ENCODE data around the gene SIRT7.
"Not testable (repeated sequence)": the region's sequence is repeated elsewhere in the genome, so short reads cannot be mapped to it uniquely, and the experiment has no call there.

SIRT7 gene

DNA sequence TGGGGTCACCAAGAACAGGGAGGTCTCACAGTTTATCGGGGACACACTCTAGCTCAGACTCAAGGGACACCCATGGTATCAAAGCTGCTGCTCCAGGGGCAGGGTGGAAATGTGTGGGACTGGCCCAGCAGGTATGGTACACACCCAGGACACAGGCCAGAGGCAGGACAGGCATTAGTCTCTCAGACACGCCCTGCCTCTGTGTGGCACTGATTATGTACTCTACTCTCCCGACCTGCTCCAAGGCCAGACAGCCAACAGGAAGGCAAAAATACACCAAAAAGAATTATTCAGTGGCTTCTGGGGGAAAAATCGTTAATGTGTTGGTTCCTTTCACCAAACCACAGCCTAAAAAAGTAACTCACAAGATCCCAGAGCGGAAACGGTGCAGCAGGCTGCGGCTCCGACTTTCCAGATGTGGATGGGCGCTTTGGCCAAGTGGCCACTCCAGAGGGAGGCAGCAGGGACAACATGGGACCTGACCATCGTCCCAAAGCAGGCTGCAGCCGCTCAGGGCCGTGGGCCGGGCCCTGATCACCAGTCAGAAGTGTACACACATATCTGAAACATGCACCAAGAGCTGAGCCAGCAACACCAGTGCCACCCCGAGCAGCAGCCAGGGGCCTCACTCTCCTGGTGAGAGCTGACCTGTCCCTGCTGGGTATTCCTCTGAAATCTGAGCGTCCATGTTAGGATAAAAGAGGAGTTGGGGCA lies 1.0 kb upstream of the SIRT7 start:
- no peak for DNase-seq

DNA sequence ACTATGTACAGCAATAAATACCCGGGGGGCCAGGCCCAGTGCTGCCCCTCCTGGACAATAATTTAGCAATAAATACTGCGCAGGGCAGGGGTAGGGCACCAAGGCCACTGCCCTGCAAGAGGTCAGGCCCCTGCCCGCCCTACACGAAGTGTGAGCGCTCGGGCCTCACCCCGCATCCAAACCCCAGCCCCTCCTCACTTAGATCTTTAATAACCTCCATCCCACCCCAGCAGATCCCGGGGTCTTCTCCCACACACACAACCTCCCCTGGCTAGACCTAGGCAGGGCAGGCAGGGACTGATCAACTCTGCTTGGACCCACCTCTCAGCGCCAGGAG lies 325 bp upstream of the SIRT7 start:
- DNase-seq = not testable (repeated sequence)

DNA sequence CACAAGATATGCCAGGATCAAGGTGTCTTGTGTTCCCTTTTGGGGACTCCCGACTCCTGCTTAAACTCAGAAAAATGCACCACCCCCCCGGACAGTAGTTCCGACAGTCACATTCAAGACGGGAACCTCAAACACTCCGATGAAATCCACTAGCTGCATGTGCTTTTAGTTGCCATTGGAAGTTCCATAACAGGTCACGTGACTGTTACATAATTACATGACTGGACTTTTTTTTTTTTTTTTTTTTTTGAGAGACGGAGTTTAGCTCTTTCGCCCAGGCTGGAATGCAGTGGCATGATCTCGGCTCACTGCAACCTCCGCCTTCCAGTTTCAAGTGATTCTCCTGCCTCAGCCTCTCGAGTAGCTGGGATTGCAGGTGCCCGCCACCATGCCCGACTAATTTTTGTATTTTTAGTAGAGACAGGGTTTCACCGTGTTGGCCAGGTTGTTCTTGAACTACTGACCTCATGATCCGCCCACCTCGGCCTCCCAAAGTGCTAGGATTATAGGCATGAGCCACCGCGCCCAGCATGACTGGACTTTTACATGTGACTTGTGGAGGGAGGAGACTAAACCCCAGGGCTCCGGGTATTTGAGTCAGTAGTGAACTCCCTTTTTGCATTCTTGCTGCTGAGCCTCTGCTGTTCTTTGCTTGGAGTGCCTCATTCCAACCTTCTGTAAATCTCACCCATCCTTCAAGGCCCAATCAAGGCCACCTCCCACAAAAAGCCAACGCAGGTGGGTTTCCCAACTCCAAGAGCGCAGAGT lies 1.6 kb downstream of the SIRT7 start:
- no peak for DNase-seq

DNA sequence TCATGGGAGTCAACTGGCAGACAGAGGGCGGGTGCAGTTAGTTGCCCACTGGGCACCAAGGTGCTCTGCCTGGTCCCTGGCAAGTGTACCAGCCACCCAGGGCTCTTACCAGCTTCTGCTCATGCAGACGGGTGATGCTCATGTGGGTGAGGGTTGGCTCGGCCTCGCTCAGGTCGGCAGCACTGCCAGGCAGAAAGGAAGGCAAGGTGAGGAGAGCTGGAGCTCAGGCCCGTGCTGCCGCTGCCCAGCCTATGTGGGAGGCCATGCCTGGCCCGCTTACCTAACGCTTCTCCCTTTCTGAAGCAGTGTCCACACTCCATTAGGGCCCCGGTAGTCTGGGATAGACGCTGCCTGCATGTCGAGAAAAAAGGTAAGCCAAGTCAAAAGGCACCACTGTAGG lies 2.6 kb downstream of the SIRT7 start:
- no peak for DNase-seq

DNA sequence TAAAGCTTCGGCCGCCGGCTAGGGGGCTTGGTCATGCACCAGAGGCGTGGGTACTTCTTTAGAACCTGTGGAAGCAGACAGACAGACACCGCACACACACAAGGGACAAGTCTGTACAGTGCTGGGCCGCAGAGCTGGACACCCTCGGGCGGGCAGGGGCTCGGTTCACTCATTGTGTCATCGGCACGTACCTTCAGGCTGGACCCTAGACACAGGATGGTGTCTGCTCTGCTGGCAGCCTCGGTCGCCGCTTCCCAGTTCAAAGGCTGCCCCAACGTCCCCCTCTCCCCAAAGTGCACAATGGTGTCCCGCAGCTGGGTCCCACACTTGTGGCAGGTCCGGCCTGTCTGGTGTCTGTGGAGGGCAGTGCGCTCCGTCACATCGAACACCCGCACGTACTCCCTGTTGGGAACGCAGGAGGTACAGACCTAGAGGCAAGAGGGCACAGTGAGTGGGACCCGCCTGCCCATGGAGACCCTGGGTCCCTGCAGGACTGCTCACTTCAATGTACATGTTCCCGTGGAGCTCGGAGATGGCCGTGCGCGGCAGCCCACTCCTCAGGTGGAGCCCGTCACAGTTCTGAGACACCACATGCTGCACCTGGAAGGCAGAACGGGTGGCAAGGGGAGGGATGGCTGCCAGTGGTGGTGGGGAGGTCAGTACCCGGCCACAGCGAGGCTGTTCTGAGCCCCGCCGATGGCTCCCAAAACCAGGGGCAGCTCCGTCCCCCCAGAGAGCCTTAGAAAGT lies 3.7 kb downstream of the SIRT7 start:
- DNase-seq = no peak

DNA sequence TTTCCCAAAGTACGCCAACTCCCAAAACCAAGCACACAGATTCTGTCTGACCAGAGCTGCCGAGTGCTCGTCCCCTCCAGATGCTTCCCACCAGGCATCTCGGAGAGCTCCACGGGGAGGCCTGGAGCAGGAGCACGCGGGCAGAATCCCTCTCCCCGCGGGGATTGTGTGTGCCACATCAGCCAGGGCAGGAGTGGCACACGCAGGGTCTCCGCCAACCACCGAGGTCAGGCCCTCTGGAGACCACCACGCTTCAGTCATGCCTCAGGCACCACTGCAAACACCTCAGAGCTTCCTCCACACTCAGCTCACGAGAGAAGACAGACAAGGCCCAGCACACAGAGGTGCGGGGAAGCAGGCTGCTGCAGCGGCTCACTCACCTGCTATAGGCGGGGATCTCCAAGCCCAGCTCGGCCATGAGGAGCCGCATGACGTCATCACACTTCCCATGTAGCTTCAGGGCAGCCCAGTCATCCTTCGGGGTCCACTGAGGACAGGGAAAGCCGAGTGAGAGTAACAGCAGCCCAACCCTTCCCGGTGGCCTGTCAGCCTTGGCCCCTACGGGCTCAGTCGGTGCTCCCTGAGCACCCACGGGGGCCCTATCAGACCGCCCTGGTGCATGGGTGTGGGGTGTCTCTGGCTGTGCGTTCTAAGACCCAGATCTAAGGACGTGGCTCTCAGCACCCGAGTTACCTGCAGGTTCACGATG lies 4.4 kb downstream of the SIRT7 start:
- no peak for DNase-seq

DNA sequence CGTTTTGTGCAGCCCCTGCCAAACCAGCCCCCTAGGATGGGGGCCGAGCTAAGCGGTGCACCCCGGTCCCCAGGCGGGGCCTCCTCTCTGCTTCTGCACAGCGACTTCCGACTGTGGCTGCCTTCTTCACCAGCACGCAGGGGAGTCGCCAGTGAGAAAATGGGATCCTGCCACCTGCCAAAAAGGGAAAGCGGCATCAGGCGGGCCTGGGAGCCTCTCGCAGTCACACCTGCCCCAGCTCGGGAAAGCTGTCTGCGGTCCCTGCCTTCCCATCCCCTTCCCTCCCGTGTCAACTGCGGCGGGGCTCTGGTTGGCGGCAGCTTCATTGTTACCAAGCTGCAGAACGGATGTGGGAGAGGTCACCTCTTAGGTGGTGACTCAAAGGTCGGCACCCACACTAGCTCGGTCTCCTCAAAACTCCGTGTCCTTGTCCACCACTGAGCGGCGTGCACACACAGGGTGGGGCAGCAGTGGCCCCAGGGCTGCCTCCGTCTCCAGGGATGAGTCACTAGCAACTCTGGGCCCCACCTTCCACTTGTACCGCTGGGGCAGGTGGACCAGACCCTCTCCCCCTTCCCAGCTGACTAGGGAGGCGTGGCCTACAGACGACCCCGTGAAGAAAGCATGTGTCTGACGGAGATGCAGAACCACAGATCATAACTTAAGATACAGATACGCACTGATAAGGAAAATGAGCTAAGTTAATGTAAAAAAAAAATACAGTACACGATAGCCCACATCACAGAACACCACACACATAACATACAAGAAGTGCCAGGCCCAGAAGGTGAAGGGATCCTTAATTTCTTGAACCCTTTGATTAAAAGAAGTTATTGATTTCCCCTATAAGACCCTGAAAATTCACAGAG lies 5.3 kb downstream of the SIRT7 start:
- DNase-seq = no peak

DNA sequence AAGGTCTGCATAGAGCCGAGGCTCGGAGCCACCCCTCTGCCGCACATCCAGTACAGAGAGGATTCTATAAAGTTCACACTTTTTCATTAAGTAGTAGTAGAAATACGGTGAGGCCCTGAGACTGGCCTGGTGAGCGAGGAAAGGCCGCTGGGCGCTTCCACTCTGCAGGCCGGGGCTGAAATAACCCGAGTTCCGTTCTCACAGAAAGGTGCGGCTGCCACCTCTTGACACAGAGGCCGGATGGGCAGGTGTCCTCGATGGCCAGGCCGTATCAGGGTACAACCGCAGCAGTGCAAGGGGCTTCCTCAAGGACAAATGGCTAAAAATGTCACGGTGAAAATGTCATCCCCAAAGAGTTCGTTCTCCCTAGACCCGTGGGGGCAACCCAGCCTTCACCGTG lies 6.0 kb downstream of the SIRT7 start:
- no peak for DNase-seq

DNA sequence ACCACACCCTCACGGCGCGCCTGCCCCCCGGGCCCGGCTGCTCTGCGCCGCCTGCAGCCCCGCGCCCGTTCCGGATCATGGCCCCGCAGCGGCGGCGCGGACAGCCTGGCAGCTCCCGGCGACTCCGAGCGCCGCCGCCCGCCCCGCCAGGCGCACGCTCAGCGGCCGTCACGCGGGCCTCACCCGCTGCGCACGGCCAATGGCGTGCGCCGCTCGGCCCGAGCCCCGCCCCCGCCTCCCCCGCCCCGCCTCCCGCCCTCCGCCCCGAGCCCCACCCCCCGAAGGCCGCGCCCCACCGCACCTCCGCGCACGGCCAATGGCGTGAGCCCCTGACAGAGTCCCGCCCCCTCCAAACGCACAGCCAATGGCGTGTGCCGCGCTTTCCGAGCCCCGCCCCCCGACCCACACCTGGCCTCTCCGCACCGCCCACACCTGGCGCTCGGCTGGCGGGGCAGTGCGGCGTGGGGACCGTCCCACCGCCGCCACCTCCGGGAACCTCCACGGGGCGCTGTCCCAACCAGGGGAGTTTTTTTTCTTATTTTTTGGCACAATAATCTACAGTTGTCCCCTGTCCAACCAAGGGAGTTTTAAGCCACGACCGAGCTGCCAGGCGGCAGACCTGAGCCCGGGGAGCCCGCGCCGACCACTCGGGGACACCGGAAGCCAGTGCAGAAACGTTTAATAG lies 6.6 kb downstream of the SIRT7 start, which contains the start of gene PCYT2:
Gene PCYT2 (minus strand): TSS at position 123 of the 685 bp plus-strand sequence. CDS start 44 bp downstream, at position 79.
- DNase-seq = peak; percentile 61

DNA sequence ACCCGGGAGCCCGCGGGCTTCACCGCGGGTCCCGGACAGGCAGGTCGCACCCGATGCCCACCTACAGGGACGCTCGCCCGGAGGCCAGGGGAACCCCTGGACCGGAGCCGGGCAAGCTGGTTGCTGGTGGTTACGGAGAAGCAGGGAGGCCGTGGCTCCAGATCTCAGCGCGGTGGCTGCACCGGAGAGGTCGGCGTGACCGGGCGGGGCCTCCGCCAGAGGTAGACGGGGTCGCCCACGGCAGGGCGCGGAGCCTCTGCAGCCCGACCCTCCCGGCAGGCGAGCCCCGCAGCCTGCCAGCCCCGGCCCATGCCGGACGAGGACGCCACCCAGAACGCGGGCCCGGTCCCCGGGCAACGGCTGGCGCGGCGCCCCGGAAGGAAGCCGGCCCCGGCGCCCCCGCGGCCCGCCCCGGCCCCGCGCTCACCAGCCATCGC lies 7.1 kb downstream of the SIRT7 start:
- no peak for DNase-seq

DNA sequence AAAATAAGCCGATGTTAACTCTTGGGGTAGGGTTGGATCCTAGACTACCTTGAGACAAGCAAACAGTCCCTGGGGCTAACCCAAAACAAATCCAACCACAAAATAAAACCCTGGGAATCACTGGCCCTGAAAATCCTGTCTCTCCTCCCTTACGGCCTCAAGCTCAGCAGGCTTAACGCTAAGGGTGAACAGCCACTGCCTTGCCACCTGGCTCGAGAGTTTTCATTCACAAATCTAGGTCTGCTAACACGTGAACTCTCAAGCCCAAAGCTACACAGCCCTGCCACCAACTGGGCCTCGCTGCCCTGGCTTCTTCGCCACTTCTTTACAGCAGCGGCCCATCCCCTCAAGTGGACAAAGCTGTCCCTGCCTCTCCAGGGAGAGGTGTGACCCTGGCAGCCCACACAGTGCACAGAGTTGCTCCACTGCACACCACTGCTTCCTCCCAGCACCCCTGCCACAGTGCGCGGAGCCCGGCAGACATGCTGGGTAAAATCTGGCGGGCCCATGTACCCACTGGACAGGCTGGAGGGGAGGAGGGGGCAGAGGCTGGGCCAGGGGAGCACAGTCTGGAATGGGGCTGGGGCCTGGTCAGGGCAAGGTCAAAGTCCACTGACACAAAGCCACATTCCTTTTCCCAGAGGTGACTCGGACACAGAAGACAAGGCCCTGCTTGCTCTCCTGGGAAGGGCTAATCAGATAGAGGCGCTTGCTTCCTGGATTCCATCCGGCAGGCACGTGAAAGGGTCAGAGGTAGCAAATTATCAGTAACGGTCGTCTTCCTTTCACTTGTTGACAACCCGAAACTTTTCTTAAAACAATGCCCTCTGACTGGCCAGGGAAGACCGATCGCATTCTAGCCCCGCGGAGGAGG lies 7.8 kb downstream of the SIRT7 start:
- no peak for DNase-seq

DNA sequence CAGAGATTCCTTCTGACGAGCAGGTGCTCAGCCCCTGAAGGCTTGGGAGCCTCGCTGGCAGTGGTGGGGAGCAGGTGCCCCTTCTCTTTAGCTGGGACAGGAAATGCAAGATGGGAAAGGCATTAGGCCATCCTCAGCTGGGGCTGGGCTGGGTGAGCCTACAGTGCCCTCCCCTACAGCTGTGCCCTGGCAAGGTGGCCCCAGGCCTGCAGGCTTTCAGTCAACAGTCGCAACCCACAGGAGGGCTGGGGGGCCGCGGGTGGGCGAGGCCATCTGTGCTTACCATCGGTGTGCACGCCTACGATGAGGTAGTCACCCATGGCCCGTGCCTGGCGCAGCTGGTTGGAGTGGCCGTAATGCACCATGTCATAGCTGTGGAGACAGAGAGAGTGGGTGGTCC lies 8.7 kb downstream of the SIRT7 start:
- DNase-seq = no peak

DNA sequence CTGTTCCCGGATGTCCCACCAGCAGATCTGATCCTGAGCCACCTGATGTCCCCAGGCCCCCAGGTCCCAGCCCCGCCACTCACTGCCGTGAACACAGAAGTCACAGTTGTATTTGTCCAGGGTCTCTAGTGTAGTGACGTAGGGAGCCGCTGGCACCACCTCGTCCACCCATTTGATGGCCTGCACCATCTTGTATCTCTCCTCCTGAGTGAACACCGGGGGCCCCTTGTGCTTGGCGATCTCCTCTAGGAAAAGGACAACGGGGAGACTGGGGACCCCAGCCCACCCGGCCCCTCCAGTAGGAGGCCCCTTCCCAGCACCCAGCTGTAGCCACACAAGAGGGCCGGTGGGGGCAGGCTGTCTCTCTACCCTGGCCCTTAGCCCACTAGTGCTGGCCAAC lies 9.2 kb downstream of the SIRT7 start:
- DNase-seq = no peak

DNA sequence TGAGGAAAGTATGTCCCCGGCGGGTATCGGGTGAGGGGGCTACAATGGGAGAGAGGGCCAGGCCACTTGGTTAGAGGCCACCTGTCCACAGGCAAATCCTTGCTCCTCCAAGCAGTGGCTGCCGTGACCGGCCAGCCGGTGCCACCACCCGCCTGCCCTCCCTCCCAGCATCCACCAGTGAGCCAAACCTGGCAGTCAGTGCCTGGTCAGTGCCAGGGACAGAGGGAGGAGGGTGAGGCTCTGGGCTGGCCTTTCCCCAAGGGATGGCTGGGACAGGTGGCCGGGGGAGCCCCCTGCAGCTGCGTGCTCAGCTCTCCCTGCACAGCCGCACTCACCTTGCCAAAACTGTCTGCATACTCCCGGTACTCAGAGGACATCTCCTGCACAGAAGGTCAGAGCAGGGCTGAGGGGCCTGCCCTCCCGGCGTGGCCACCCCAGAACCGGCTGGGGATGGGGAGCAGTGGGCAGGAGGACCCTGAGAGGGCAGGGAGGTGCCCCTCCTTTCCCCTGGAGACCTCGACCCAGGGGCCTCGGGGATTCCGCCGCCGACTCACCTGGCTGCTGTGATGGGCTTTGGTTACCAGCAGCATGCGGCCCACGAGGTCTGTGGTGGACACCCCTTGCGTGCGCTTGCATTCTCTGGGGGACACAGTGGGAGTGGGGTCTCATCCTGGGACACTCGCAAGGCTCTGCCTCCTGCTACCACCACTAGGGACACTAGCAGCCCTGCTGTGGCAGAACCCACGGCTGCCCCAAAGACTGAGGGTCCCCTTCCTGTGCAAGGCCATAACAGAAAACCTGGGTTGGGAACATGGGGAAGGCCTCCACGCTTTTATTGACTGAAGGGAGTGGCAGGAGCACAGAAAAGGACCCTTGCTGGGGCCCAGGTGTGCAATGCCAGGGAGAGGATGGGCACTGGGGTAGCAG lies 10.5 kb downstream of the SIRT7 start:
- DNase-seq = no peak

DNA sequence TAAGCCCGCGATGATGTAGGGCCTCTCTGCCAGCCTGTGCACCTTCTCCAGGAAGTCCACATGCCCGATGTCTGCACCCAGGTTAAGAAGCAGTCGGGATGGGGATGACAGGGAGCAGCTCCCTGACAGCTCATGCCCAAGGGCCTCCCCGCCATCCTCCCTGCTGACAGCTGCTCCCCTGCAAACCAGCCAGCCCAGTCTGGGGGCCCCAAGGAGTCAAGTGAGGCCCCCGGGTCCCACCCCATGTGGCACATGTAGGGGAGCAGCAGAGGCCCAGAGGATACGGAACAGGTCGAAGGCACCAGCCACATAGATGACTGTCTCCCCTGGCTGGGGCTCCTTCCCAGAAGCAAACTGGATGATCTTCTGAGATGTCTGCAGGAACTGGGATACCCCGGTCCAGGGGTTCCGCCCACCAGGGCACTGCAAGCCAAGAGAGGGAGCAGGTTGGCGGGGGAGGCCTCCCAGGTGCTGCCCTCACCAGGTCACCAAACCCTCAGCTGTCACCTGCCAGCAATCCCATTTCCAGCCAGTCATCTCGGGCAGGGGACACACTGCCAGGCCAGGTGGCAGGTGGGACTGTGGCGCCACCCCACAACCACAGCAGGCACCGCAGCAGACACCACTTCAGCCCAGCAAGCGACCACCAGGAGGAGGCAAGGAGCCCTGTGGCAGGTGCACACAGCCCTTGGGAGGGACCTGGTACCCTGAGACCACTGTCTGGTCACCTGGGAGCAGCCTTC lies 11.3 kb downstream of the SIRT7 start:
- no peak for DNase-seq

DNA sequence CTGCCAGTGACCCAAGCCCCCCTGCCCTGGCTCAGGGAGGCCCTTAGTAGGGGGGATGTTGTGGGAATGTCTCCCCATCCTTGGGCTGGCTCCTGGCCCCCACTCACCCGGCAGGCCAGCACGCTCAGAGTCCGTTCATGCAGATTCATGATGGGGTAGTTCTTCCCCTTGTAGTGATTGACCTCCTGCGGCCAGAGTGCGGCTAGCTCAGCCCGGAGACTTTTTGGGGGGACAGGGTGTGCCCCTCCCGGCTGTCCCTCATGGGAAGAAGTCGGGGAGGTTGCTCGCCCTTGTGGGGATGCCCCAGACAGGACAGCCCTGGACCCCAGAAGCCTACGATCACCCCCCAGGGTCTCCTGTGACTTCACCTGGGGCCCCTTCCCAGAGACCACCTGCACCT lies 12.0 kb downstream of the SIRT7 start:
- DNase-seq = no peak

DNA sequence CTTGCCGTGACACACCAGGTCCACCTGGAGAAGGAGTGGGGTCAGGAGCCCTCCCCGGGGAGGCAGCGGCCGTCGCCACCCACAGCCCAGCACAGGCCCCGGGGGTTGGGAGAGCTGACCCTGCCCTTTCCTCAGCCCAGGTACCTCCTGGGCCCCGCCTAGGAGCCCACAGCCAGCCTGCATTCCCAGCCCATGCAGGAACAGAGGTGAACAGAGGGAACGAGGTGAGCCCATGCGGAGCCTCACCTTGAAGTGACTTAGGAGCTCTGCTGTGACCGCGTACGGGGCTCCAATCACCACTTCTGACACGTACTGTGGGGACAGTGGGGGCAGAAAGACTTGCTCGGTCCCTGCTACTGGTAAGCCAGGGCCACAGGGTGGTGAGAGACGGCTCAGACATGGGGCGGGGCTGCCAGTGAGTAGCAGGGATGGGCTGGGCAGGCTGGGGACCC lies 12.5 kb downstream of the SIRT7 start:
- DNase-seq = no peak

DNA sequence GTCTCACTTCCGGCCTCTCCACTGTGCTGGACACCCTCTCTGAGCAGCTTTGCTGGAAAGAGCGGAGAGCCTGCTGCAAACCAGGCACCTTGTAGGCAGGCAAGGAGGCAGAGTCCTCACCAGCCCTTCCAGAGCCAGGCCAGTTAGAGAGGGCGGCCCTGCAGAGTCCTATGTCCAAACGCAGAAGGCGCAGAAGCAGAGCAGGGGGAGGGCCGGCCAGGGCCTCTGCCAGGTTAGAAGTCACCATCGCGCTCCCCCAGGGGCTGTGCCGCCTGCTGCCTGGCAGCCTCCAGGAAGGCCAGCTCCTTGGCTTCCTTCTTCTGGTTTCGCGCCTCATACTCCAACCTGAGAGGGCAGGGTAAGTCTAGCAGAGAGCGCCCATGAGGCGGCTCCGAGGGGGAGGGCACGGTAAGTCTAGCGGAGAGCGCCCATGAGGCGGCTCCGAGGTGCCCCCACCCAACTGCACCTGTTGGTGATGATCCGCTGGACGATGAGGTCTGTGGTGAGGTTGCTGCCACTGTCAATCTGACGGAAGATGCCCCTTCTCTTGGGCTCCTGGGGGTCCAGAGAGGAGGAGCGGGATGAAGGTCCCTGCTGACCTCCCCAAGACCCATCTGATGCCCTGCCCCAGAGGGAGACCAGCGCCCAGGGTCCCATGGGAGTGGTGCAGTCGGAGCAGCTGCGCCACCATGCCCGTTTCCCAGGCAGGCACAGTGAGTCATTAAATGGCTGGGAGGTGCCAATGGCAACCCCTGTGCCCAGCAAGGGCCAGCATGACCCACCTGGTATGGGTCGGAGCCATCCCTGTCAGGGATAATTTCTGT lies 13.2 kb downstream of the SIRT7 start:
- no peak for DNase-seq
